Mononuclear cell (primary cell): ENCODE data around the gene SMPD4. TPM values are rescaled to one million over a fixed set of nuclear protein-coding genes. Genes with fewer than 3 reads are reported as not detected.

Experiments
- total RNA-seq: library from RNA; depleted of rRNA; stranded (reverse); fragments of >200 nt; gene quantifications from one replicate; pipeline ENCODE4 v1.2.3, GENCODE V29; 2012

SMPD4 gene
- total RNA-seq, 1 donor: 34.6 TPM

Other genes with a start within 250 kb of the SMPD4 start
- 0.10 TPM for gene RAB6C, start 201.9 kb downstream of the SMPD4 start, total RNA-seq
- not detected for gene POTEF, start 52.4 kb downstream of the SMPD4 start, total RNA-seq
- gene CCDC74B, start 36.5 kb downstream of the SMPD4 start, total RNA-seq: 0.10 TPM
- gene MZT2B, start 660 bp upstream of the SMPD4 start, total RNA-seq: 73.1 TPM
- not detected for gene TUBA3E, start 16.8 kb upstream of the SMPD4 start, total RNA-seq
- gene IMP4, start 161.3 kb upstream of the SMPD4 start, total RNA-seq: 55.6 TPM
- 68.2 TPM for gene PTPN18, start 174.5 kb upstream of the SMPD4 start, total RNA-seq